ENCODE measurements around the gene CENPK. TPM values are rescaled to one million over a fixed set of nuclear protein-coding genes. Genes with fewer than 3 reads are reported as not detected.

CENPK gene
- total RNA-seq, 1 experiment from 2014 or later, result 54.9 TPM

GRCh38 chr5:65483546-65484346, 79.2 kb downstream of the CENPK start:
- H3K4me3 ChIP-seq, result peak overlapping the region; percentile 46
- H3K27me3 ChIP-seq (replicated peaks), result no peaks in the 10 kb centered on the region
- H3K27ac ChIP-seq, result peak overlapping the region; percentile 77; the same call in 1 of the 2 replicates
- no peaks in the 10 kb centered on the region for H3K9me3 ChIP-seq (replicated peaks)
- no peaks in the 10 kb centered on the region for H3K36me3 ChIP-seq
- peak in 1 of 2 experiments; percentile 61 for DNase-seq (ENCODE audit: low read depth in 1 of 2, low spot score in 2 of 2)
- peaks cover 4% of the 10 kb centered on the region for H3K4me1 ChIP-seq (replicated peaks)

DNA sequence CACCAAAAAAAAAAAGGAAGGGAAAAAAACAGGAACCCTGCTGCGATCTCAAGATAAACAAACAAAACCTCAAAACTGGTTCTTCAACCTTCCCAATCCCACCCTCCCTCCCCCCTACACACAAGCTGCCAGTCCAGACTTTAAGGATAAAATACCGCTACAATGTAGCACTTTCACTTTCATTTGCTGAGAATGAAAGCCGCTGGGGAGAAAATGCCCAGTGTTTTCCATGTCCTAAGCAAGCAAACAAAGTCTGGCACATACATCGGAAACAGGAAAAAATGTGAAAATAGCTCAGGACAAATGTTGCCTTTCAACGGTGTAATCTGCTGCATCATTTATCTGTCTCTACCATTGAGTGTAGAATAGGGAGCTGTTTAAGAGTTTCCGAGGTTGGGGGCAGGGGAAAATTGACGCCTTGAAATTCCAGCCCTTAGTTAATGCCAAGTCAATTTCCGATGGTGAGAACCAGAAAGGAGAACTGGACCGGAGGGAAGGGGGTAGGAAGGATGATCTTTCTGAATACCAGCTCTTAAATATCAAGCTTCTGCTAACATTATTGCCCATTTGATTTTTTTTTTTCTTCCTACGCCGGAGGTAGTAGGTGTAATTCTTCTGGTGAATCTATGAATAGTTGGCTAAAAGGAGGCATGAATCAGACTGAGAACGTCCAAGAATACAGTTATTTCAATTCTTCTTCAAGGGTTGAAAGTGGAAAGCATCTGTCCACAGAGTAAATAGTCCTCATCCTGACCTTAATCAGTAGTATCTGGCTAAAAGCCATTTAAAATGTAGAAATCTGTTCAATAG, 80.0 kb downstream of the CENPK start:
- peak in 1 of 2 experiments; percentile 70 for DNase-seq (ENCODE audit: low read depth in 1 of 2, low spot score in 2 of 2)
- no peaks in the 10 kb centered on the region for H3K36me3 ChIP-seq
- peaks cover 4% of the 10 kb centered on the region for H3K4me1 ChIP-seq (replicated peaks)

GRCh38 chr5:65482296-65482735, 80.7 kb downstream of the CENPK start:
- peak overlapping the region; percentile 46 for H3K4me3 ChIP-seq
- peak in 1 of 2 experiments; percentile 70 for DNase-seq (ENCODE audit: low read depth in 1 of 2, low spot score in 2 of 2)
- H3K4me1 ChIP-seq (replicated peaks), result peaks cover 4% of the 10 kb centered on the region
- no peaks in the 10 kb centered on the region for H3K36me3 ChIP-seq
- H3K9me3 ChIP-seq (replicated peaks), result no peaks in the 10 kb centered on the region
- peak overlapping the region; percentile 77 for H3K27ac ChIP-seq
- no peaks in the 10 kb centered on the region for H3K27me3 ChIP-seq (replicated peaks)

More for the DNA sequence above, 80.0 kb downstream of the CENPK start:
- Histone ChIP-seq H3K27ac (peak overlapping the region; percentile 77), H3K27me3 (replicated peaks) (no peaks in the 10 kb centered on the region), H3K4me3 (peak overlapping the region; percentile 46), H3K9me3 (replicated peaks) (no peaks in the 10 kb centered on the region)

DNA sequence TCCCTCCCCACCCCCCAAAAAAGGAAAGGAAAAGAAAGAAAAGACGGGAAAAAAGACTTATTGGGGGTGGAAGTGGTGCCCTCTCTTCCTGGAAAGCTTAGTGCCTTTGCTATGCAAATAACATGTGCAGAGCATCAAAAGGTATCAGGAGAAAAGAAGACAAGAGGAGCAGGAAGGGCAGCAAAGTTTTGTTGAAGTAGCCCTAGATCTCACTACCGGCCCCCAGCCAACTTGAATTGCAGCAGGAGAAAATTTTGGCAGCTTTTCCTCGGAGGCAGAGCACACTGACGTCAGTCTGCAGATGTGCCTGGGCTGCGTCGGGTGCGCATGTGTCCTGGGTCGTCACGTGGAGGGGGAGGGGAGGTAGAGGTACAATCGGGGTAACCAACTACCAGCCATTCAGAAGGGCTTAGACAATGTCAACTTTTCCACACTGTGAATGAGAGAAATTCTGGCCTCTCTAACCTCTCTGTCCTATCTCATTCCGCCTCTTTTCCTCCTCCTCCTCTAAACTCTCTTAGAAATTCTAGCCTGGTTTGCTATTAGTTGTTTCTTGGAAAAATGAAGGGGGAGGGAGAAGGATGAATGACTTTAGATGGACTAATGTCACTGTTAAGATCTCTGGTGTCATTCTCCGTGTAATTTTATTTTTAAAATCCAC, 81.2 kb downstream of the CENPK start, which contains the start of gene ADAMTS6:
Gene ADAMTS6 (minus strand): TSS at position 286 of the 661 bp plus-strand sequence. CDS start 8,247 bp downstream, outside the sequence.
- Histone ChIP-seq H3K4me1 (replicated peaks) (peaks cover 4% of the 10 kb centered on the region), H3K27ac (peak within 1 kb of the TSS; percentile 77), H3K36me3 (no peaks in the 10 kb centered on the region), H3K4me3 (peak within 1 kb of the TSS; percentile 46), H3K9me3 (replicated peaks) (no peaks in the 10 kb centered on the region), H3K27me3 (replicated peaks) (no peaks in the 10 kb centered on the region)
- DNase-seq (ENCODE audit: low read depth in 1 of 2, low spot score in 2 of 2), result peak; percentile 80 to 84

DNA sequence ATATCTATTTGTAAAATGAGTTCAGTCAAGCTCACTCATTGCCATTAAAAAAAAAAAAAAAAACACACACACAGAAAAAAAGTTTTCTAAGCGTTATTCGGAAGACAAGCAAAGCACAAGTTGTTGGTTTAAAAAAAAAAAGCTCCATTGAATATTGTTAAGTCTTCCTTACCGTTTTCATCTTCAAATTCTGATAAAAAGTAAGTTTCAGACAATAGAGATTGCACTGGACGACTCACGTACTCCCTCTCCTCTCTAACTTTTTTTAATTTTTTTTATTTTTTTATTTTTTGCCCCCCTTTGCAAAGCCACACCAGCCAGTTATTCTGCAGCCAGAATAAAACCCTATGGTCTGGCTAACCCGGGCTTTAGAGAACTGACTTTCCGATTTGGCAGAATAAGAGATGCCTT, 81.8 kb downstream of the CENPK start:
- Histone ChIP-seq H3K4me1 (replicated peaks) (peaks cover 4% of the 10 kb centered on the region), H3K27ac (no peak overlapping the region), H3K9me3 (replicated peaks) (no peaks in the 10 kb centered on the region), H3K27me3 (replicated peaks) (no peaks in the 10 kb centered on the region), H3K36me3 (no peaks in the 10 kb centered on the region), H3K4me3 (peak overlapping the region; percentile 46)
- peak in 1 of 2 experiments; percentile 19 for DNase-seq (ENCODE audit: low read depth in 1 of 2, low spot score in 2 of 2)

- peak; percentile 61 for DNase-seq (ENCODE audit: low read depth in 1 of 2, low spot score in 2 of 2)
- Histone ChIP-seq H3K9me3 (replicated peaks) (no peaks in the 10 kb centered on the region), H3K4me3 (peak overlapping the region; percentile 46), H3K4me1 (replicated peaks) (peaks cover 4% of the 10 kb centered on the region), H3K36me3 (no peaks in the 10 kb centered on the region), H3K27me3 (replicated peaks) (no peaks in the 10 kb centered on the region), H3K27ac (no peak overlapping the region)
Observed at GRCh38 chr5:65480306-65480865, 82.6 kb downstream of the CENPK start.

GRCh38 chr5:65479527-65479926, 83.4 kb downstream of the CENPK start:
- H3K9me3 ChIP-seq (replicated peaks), result no peaks in the 10 kb centered on the region
- no peaks in the 10 kb centered on the region for H3K36me3 ChIP-seq
- no peaks in the 10 kb centered on the region for H3K27me3 ChIP-seq (replicated peaks)
- H3K4me3 ChIP-seq, result peak overlapping the region; percentile 46
- no peak for DNase-seq (ENCODE audit: low read depth in 1 of 2, low spot score in 2 of 2)
- no peak overlapping the region for H3K27ac ChIP-seq
- peaks cover 4% of the 10 kb centered on the region for H3K4me1 ChIP-seq (replicated peaks)

- H3K36me3 ChIP-seq, result no peaks in the 10 kb centered on the region
- H3K4me3 ChIP-seq, result no peak overlapping the region
- H3K4me1 ChIP-seq (replicated peaks), result peaks cover 1% of the 10 kb centered on the region
- no peaks in the 10 kb centered on the region for H3K27me3 ChIP-seq (replicated peaks)
- DNase-seq (ENCODE audit: low read depth in 1 of 2, low spot score in 2 of 2), result no peak
- H3K9me3 ChIP-seq (replicated peaks), result no peaks in the 10 kb centered on the region
- H3K27ac ChIP-seq, result no peak overlapping the region
Observed at GRCh38 chr5:65478336-65478735, 84.6 kb downstream of the CENPK start.

GRCh38 chr5:65475895-65476294, 87.1 kb downstream of the CENPK start:
- Histone ChIP-seq H3K27me3 (replicated peaks) (no peaks in the 10 kb centered on the region), H3K36me3 (no peaks in the 10 kb centered on the region), H3K27ac (no peak overlapping the region), H3K4me3 (no peak overlapping the region), H3K4me1 (replicated peaks) (no peaks in the 10 kb centered on the region; the same call in none of the 2 replicates), H3K9me3 (replicated peaks) (no peaks in the 10 kb centered on the region)
- no peak for DNase-seq (ENCODE audit: low read depth in 1 of 2, low spot score in 2 of 2)

- no peak overlapping the region for H3K4me3 ChIP-seq
- no peaks in the 10 kb centered on the region for H3K27me3 ChIP-seq (replicated peaks)
- DNase-seq (ENCODE audit: low read depth in 1 of 2, low spot score in 2 of 2), result no peak
- H3K4me1 ChIP-seq (replicated peaks), result no peaks in the 10 kb centered on the region; the same call in 1 of the 2 replicates
- no peaks in the 10 kb centered on the region for H3K36me3 ChIP-seq
- H3K9me3 ChIP-seq (replicated peaks), result no peaks in the 10 kb centered on the region
- H3K27ac ChIP-seq, result no peak overlapping the region
Observed at GRCh38 chr5:65475336-65475735, 87.6 kb downstream of the CENPK start.

GRCh38 chr5:65474130-65474711, 88.7 kb downstream of the CENPK start:
- Histone ChIP-seq H3K4me3 (no peak overlapping the region), H3K36me3 (no peaks in the 10 kb centered on the region), H3K27ac (no peak overlapping the region), H3K9me3 (replicated peaks) (no peaks in the 10 kb centered on the region), H3K27me3 (replicated peaks) (no peaks in the 10 kb centered on the region), H3K4me1 (replicated peaks) (no peaks in the 10 kb centered on the region)
- no peak for DNase-seq (ENCODE audit: low read depth in 1 of 2, low spot score in 2 of 2)

DNA sequence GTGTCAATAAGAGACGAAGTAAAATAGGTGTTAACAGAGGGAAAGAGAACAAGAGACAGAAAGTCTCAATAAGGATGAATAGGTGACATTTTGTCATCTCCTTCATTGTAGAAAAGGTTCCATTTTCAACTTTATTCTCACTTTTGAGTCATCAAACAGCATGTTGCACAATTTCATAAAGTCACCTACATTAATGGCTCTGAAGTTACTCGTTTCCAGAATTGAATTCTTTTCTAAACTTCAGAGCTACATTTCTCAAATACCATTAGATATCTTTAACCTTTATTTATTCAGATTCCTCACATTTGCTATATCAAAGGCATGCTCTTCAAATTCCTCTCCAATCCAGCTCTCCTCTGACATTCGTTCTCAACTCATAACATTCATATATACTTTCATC, 94.3 kb downstream of the CENPK start:
- H3K27me3 ChIP-seq (replicated peaks), result no peaks in the 10 kb centered on the region
- H3K36me3 ChIP-seq, result no peaks in the 10 kb centered on the region
- no peaks in the 10 kb centered on the region for H3K4me1 ChIP-seq (replicated peaks)
- H3K27ac ChIP-seq, result no peak overlapping the region
- no peaks in the 10 kb centered on the region for H3K9me3 ChIP-seq (replicated peaks)
- no peak overlapping the region for H3K4me3 ChIP-seq
- DNase-seq (ENCODE audit: low read depth in 1 of 2, low spot score in 2 of 2), result no peak

Measured in SJSA1 (cell line).